ENCODE data around the gene C2orf78. TPM values are rescaled to one million over a fixed set of nuclear protein-coding genes. Genes with fewer than 3 reads are reported as not detected.

C2orf78 gene
- total RNA-seq, 2 experiments from 2014 or later: not detected

DNA sequence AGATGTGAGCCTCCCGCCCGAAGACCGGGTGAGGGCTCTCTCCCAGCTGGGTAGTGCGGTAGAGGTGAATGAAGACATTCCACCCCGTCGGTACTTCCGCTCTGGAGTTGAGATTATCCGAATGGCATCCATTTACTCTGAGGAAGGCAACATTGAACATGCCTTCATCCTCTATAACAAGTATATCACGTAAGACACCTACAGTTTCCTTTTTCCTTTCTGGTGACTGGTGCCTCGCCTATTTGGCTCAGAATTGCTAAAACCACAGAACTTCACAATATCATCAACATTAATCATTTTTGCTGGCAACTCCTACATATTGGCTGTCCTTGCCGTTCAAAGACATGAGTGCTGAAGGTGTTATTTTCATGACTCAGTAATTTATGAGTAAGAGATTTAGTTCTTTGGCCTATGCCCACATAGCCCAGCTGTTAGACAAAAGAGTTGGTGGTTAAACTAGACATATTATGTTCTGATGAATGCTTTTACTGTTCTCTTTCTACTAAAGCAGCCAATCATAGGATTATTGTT is 47.0 kb downstream of the C2orf78 start:
- peaks cover 6% of the 10 kb centered on the region for H3K9me3 Mint-ChIP-seq
- CTCF ChIA-PET: interaction anchor here (1.0 kb wide), 1 partner anchor 10 kb away, joined by 3 read pairs; no protein-coding TSS in a partner anchor

DNA sequence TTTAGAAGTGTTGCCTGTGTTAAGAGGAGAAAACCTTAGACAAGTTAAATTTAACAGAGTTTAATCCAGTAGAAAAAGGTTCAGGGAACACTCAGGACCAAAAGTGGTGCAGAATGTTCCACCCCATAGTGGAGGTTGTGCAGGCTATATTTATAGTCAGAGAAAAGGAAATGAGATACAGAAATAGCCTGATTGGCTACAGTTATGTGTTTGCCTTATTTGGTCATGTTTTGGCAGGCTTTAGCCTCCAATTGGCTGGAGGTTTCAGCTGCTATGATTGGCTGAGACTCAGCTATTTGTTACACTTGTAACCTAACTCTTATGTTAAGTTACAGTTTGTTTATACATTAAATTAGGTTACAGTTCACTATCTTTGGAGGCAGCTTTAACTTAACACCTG is 48.9 kb downstream of the C2orf78 start:
- ChIA-PET POLR2A (interaction anchor here (0.8 kb wide), 1 partner anchor 9 kb away, joined by 10 read pairs; no protein-coding TSS in a partner anchor), CTCF (interaction anchor here (0.6 kb wide), 1 partner anchor 133 kb away, joined by 5 read pairs; no protein-coding TSS in a partner anchor)
- Mint-ChIP-seq H3K27ac (no peak overlapping the region), H3K9me3 (peaks cover 6% of the 10 kb centered on the region), H3K4me3 (no peak overlapping the region), H3K4me1 (peaks cover 36% of the 10 kb centered on the region), H3K27me3 (no peaks in the 10 kb centered on the region), H3K36me3 (ENCODE audit: low read depth) (peaks cover 34% of the 10 kb centered on the region)
- DNase-seq: no peak

More for the DNA sequence above, 47.0 kb downstream of the C2orf78 start:
- Mint-ChIP-seq H3K36me3 (ENCODE audit: low read depth) (peaks cover 34% of the 10 kb centered on the region), H3K27me3 (no peaks in the 10 kb centered on the region), H3K4me3 (peak overlapping the region; percentile 96), H3K4me1 (peaks cover 42% of the 10 kb centered on the region), H3K27ac (peak overlapping the region; percentile 32)
- POLR2A ChIA-PET: no interaction called here
- DNase-seq: no peak

DNA sequence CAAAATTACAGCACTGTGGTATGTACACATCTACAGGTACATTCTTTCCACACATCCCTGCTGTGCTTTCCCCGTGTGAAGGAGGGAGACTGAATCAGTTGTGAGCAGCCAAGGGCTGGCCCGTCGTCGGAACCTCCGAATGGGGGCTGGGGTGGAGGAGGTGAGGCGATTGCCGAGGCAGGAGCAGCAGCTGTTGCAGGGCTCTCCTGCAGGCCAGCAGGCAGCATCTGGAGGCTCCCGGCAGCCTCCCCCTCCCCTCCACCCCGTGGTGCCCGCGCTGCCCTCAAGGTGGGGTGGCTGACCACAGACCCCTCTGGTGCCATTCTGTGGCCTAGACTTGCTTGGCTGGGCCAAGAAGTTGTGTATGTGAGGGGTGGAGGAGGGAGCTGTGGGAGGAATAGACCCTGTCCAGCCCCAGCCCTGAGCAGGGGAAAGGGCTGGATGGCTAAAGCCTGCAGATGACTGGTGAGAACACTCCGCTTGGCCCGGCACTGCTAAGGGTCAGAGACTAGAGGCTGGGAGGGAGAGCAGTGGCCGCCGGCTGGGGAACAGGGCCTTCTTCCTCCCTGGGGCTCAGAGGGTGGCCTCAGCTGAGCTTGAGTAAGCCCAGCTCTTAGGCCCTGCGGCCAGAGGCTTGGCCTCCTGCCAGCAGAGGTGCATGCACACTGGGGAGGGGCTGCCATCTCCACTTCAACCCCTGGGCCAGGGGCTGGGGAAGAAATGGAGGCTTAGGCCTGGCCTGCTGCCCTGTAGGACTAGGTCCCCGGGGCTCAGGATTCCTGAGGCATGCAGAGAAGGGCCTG is 52.4 kb downstream of the C2orf78 start:
- CTCF ChIA-PET: interaction anchor here (1.1 kb wide), 1 partner anchor 10 kb away, joined by 3 read pairs; no protein-coding TSS in a partner anchor
- Mint-ChIP-seq H3K4me1 (peaks cover 10% of the 10 kb centered on the region), H3K27ac (no peak overlapping the region), H3K36me3 (ENCODE audit: low read depth) (peaks cover 32% of the 10 kb centered on the region), H3K9me3 (peaks cover 6% of the 10 kb centered on the region), H3K27me3 (no peaks in the 10 kb centered on the region), H3K4me3 (no peak overlapping the region)
- POLR2A ChIA-PET: no interaction called here
- DNase-seq: no peak

DNA sequence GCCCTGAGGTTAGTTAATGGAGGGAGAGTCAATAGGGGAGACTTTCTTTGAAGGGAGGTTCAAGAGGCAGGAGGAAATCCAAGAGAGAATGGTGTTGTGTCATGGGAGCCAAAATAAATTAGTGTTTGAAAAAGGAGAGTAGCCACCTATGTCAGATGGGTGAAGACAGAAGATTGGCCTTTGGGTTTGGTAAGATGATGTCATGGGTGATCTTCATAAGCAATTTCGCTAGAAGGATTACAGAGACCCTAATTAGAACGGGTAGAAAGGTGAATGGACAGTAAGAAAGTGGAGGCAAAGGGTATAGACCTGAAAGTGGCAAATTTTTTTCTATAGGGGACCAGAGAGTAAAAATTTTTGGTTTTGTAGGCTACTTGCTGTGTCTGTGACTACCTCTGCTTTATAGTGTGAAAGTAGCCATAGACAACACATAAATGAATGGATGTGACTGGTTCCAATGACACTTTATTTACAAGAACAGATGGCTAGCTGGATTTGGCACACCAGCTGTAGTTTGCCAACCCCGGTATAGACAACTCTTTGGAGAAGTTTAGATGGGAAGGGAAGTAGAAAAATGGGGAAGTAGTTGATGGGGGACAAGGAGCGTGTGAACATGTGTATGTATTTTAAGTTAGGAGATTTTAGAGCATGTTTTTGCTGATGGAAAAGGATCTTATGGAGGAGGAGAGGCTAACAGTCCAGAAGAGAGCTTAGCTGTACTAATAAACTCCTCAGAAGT is 54.0 kb downstream of the C2orf78 start:
- Mint-ChIP-seq H3K4me1 (peaks cover 2% of the 10 kb centered on the region), H3K36me3 (ENCODE audit: low read depth) (peaks cover 25% of the 10 kb centered on the region), H3K27me3 (no peaks in the 10 kb centered on the region), H3K9me3 (no peaks in the 10 kb centered on the region), H3K27ac (no peak overlapping the region), H3K4me3 (no peak overlapping the region)
- DNase-seq: no peak
- ChIA-PET CTCF (interaction anchor here (1.1 to 1.8 kb wide), 3 partner anchors 9 to 14 kb away, joined by 4 read pairs; partner anchors contain the start of gene STAMBP), POLR2A (no interaction called here)

DNA sequence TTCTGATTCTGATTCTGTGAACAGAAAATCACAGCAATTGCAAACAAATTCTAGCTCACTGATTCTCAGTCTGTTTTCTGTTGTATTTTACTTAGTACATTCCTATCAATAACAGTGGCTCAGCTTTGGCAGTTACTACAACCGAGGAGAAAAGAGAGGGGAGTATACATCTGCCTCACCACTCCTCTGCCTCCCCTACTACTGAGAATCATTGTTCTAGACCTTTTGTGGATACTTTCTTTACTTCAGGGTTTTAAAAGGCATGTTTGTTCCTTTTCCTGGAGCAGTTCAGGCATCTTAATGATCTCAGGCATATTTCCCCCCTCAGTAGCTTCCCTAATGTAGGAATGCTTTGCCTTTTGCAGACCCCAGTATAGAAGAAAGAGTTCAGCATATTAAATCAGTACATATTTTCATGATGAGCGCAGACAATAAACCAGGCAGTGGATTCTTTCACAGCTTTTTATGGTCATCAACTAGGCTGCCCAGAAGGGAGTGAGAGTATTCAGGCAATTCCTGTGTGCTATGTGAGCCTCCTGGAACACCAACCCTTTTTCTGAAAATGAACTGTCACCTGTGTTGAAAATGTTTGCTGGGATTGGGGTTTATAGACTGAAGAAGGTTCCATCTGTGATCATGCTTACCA is 55.0 kb downstream of the C2orf78 start:
- Mint-ChIP-seq H3K9me3 (no peaks in the 10 kb centered on the region), H3K4me1 (peaks cover 5% of the 10 kb centered on the region), H3K4me3 (no peak overlapping the region), H3K27ac (no peak overlapping the region), H3K36me3 (ENCODE audit: low read depth) (peaks cover 23% of the 10 kb centered on the region), H3K27me3 (no peaks in the 10 kb centered on the region)
- DNase-seq: no peak
- CTCF ChIA-PET: interaction anchor here (1.1 to 1.8 kb wide), 3 partner anchors 8 to 15 kb away, joined by 4 read pairs; partner anchors contain the start of gene STAMBP
- POLR2A ChIA-PET: no interaction called here

DNA sequence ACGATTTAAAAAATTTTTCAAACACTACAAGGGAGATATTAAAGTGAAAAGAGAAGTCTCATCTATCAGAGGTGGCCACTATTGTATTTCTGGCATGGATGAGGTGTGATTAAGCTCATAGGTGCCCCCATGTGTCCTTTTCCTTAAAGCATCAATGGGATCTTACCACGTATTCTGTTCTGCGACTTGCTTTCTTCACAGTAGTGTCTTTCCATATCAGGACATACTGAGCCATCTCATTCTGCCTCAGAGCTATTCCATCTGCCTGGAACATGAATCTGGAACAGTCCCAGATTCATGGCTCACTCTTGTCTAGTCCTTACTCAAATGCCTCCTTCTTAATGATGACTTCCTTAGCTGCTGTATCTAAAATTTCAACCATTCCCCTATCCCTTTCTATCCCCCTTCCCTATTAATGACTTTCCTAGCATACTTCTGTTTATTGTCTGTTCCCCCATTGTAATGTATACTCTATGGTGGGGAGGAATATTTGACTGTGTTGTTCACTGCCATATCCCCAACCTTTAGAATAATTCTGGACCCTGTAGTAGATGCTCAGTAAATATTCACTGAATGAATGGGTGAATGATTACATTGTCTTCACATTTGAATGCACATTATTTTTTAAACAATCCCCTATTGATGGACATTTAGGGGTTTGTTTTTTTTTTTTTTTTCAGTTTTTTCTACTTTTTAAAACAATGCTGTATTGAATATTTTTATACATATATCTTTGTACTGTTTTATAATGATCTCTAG is 55.8 kb downstream of the C2orf78 start:
- Mint-ChIP-seq H3K4me1 (peaks cover 11% of the 10 kb centered on the region), H3K9me3 (no peaks in the 10 kb centered on the region), H3K27ac (no peak overlapping the region), H3K27me3 (no peaks in the 10 kb centered on the region), H3K36me3 (ENCODE audit: low read depth) (peaks cover 24% of the 10 kb centered on the region), H3K4me3 (no peak overlapping the region)
- ChIA-PET POLR2A (no interaction called here), CTCF (interaction anchor here (0.6 kb wide), 2 partner anchors 11 to 72 kb away, joined by 3 to 4 read pairs; partner anchors contain the start of gene STAMBP)
- no peak for DNase-seq

DNA sequence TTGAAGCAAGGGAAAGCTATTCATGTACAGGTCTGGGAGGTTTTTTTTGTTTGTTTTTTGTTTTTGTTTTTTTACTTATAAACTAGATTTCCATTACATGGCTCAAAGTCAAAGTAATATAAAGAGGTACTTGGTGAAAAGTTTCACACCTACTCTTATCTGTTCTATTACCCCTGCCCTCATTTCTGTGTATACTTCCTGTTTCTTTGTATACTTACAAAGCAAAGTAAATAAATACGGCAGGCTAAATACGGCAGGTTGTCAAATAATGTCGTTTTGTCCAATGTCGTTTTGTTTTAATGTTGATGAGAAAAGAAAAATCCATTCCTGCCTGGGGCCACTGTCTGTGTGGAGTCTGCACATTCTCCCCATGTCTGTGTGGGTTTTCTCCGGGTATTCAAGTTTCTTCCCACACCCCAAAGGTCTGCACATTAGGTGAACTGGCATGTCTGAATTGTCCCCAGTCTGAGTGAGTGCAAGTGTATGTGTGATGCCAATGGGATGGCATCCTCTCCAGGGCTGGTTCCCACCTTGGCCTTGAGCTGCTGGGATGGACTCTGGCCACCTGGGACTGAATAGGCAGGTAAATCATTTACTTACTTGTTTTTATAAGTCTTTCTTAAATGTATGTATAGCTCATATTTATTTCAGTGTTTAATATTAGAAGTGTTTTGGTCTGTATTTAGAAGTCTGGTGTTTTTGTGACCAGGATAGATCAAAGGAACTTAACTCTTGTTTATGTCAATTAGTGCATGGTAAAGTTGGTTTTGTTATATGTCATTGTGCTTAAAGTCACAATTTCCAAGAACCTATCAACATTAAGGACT is 58.1 kb downstream of the C2orf78 start:
- ChIA-PET POLR2A (no interaction called here), CTCF (interaction anchor here (0.6 to 2.1 kb wide), 5 partner anchors 13 to 337 kb away, joined by 3 to 4 read pairs (median 3); partner anchors contain the start of genes MOB1A and STAMBP)
- Mint-ChIP-seq H3K27ac (no peak overlapping the region), H3K36me3 (ENCODE audit: low read depth) (peaks cover 37% of the 10 kb centered on the region), H3K4me3 (no peak overlapping the region), H3K9me3 (no peaks in the 10 kb centered on the region), H3K27me3 (no peaks in the 10 kb centered on the region), H3K4me1 (peaks cover 11% of the 10 kb centered on the region)
- DNase-seq: no peak

DNA sequence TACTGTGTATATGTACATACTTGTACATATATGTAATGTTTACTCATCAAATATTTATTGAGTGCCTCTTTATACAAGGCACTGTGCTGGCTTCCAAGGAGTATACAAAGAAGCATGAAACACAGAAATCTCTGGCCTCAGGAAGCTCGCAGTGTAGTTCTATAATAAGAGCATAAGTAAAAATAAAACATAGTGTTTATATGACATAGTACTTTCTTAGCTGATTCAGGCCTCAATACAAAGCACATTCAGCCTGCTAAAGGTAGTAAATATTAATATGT is 58.7 kb downstream of the C2orf78 start:
- Mint-ChIP-seq H3K36me3 (ENCODE audit: low read depth) (peaks cover 43% of the 10 kb centered on the region), H3K4me1 (peaks cover 11% of the 10 kb centered on the region), H3K9me3 (no peaks in the 10 kb centered on the region), H3K27ac (no peak overlapping the region), H3K27me3 (no peaks in the 10 kb centered on the region), H3K4me3 (no peak overlapping the region)
- CTCF ChIA-PET: interaction anchor here (0.6 to 2.1 kb wide), 4 partner anchors 14 to 336 kb away, joined by 3 to 4 read pairs (median 3); partner anchors contain the start of genes MOB1A and STAMBP
- no peak for DNase-seq
- POLR2A ChIA-PET: no interaction called here

DNA sequence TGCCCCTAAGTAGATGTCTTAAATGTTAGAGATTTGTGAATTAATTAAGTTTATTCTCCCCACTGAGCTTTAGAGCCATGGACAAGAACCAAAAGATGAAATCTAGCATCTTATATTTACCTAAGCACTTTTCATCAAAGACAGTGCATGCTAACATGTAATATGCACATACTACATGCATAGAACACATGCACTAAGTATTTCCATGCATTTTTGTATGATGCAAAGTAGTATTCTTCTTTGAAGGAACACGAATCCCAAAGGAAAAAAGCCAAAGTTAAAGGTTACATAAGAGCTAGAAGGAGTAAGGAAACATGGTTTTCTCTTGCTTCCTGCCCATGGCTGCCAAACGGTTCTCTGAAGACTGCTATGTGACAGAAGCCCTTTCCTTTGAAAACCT is 60.1 kb downstream of the C2orf78 start:
- ChIA-PET CTCF (interaction anchor here (0.9 to 1.4 kb wide), 2 partner anchors 10 to 303 kb away, joined by 3 to 4 read pairs; partner anchors contain the start of gene BOLA3), POLR2A (no interaction called here)
- Mint-ChIP-seq H3K4me3 (no peak overlapping the region), H3K36me3 (ENCODE audit: low read depth) (peaks cover 49% of the 10 kb centered on the region), H3K27me3 (no peaks in the 10 kb centered on the region), H3K9me3 (no peaks in the 10 kb centered on the region), H3K27ac (peak overlapping the region; percentile 36), H3K4me1 (peaks cover 11% of the 10 kb centered on the region)
- DNase-seq: no peak

DNA sequence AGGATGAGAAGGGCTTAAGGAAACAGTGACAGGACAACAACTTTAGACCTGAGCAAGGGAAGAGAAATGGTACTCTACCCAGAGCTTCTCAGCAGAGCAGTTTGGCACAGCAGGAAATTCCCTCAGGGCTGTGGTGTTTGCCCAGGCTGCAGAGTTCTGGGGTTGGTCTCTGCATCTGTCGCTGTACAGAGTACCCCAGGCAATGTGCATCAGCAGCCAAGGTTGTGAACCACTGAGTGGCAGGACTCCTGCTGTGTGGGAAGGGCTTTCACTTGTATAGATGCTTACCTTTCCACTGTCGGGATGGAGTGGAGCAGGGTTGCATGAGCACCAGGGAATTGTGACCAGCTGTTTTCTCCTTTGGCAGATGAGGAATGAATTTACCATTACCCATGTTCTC is 66.0 kb downstream of the C2orf78 start:
- peaks cover 5% of the 10 kb centered on the region for H3K4me1 Mint-ChIP-seq
- no peak for DNase-seq
- CTCF ChIA-PET: no interaction called here
- no peak overlapping the region for H3K4me3 Mint-ChIP-seq
- POLR2A ChIA-PET: no interaction called here
- H3K27ac Mint-ChIP-seq: no peak overlapping the region
- H3K36me3 Mint-ChIP-seq (ENCODE audit: low read depth): peaks cover 50% of the 10 kb centered on the region
- H3K9me3 Mint-ChIP-seq: no peaks in the 10 kb centered on the region
- H3K27me3 Mint-ChIP-seq: no peaks in the 10 kb centered on the region

DNA sequence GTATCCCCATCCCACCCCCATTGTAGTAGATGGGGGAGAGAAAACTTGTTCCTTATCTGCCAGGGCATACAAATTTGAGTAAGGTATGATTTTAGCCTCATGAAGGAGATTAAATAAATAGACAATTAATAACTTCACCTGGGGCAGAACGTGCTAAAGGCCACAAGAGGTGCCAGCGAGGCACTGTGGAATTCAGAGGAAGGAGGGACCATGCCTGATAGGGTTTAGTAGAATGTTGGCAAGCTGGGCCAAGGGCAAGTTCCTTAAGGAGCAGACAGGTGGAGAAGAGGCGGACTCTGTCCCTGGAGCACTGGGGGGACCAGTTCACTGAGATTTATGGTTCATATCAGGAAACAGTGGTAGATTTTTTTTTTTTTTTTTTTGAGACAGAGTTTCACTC is 67.3 kb downstream of the C2orf78 start:
- CTCF ChIA-PET: no interaction called here
- POLR2A ChIA-PET: no interaction called here
- H3K27me3 Mint-ChIP-seq: no peaks in the 10 kb centered on the region
- DNase-seq: peak; percentile 18
- H3K4me3 Mint-ChIP-seq: no peak overlapping the region
- peaks cover 53% of the 10 kb centered on the region for H3K36me3 Mint-ChIP-seq (ENCODE audit: low read depth)
- no peak overlapping the region for H3K27ac Mint-ChIP-seq
- H3K4me1 Mint-ChIP-seq: peaks cover 5% of the 10 kb centered on the region
- H3K9me3 Mint-ChIP-seq: peaks cover 2% of the 10 kb centered on the region

Data from activated CD4-positive, alpha-beta T cell treated with anti-CD3 and anti-CD28 coated beads, Interleukin-2, amount 10 ng/mL, durations not matched to agents 7 days and 5 days (primary cell).